GM19467 (cell line): ENCODE measurements around the gene CDC34.
"Not testable (repeated sequence)": the region's sequence is repeated elsewhere in the genome, so short reads cannot be mapped to it uniquely, and the experiment has no call there.

Experiments
- ATAC-seq: cut with Tn5 transposase; IDR thresholded peaks from one replicate; pipeline ENCODE4 v1.9.1; 2021; ENCODE audit warnings: mild to moderate bottlenecking, moderate library complexity; ENCODE audit not compliant: unreplicated experiment

Gene CDC34

GRCh38 chr19:572743-573518 is 41.4 kb downstream of the CDC34 start:
- ATAC-seq, result peak; percentile 14

- no peak for ATAC-seq
These were observed 41.9 kb downstream of the CDC34 start for GRCh38 chr19:573519-573825.

- no peak for ATAC-seq
These were observed 43.3 kb downstream of the CDC34 start for GRCh38 chr19:574658-575526.

- no peak for ATAC-seq
These were observed 44.3 kb downstream of the CDC34 start for GRCh38 chr19:575527-576506.

DNA sequence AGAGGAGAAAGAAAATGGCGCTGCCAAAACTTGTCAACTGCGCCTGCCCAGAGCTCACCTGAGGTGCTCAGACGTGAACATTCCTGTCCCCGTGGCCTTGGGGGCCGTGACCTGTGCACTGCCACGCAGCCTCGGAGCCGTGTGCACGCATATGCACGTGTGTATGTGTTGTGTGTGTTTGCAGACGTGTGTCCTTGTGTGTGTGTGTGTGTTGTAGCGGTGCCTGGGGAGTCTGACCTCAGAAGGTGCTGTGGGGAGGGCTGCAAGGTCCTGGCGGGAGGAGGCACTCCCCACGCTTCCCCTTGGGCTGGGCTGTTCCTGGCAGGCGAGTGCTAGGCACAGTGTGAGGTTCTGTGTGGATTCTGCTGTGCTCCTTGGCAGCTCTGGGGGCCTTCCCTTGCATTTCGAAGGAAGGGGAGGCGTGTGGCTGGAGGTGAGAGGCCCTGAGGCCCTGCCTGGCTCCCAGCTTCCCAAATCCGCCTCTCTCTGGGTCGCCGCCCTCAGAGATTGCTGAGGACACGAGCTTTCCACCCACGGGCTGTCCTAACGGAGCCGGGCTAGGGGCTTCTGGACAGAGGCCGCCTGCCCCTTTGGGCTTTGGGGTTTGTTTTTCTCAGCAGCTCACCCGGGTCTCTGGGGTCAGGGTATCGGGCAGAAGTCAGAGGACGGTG is 45.3 kb downstream of the CDC34 start:
- no peak for ATAC-seq

GRCh38 chr19:577439-578392 is 46.2 kb downstream of the CDC34 start:
- no peak for ATAC-seq

GRCh38 chr19:579111-579841 is 47.7 kb downstream of the CDC34 start:
- no peak for ATAC-seq

- ATAC-seq, result no peak
These were observed 48.2 kb downstream of the CDC34 start for GRCh38 chr19:579842-580155.

DNA sequence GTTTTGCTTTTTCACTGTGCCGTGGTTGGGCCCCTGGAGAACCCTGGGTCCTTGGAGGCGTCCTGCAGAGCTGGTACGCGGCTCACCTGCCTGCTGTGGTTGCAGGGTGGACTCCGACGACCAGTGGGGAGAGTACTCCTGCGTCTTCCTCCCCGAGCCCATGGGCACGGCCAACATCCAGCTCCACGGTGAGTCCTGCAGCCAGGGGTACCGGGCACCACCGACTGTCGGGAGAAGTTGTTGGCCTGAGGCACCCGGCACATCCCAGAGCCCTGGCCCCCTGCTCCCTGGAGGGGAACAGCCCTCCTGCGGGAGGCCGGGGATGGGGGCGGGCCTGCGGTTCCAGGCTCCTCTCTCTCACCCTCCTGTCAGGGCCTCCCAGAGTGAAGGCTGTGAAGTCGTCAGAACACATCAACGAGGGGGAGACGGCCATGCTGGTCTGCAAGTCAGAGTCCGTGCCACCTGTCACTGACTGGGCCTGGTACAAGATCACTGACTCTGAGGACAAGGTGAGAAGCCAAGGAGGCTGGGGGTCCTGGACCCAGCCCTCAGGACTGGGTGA is 48.8 kb downstream of the CDC34 start:
- ATAC-seq, result no peak

GRCh38 chr19:581399-582111 is 50.0 kb downstream of the CDC34 start:
- no peak for ATAC-seq

DNA sequence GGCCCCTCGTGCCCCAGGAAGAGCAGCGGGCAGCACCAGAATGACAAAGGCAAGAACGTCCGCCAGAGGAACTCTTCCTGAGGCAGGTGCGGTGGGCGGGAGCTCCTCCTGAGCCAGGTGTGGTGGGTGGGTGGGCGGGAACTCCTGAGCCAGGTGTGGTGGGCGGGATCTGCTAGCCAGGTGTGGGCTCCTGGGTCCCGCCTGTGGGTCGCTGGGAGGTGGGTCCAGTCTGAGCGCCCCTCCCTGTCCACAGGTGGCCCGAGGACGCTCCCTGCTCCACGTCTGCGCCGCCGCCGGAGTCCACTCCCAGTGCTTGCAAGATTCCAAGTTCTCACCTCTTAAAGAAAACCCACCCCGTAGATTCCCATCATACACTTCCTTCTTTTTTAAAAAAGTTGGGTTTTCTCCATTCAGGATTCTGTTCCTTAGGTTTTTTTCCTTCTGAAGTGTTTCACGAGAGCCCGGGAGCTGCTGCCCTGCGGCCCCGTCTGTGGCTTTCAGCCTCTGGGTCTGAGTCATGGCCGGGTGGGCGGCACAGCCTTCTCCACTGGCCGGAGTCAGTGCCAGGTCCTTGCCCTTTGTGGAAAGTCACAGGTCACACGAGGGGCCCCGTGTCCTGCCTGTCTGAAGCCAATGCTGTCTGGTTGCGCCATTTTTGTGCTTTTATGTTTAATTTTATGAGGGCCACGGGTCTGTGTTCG is 51.1 kb downstream of the CDC34 start:
- ATAC-seq, result no peak

- ATAC-seq, result no peak
These were observed 51.8 kb downstream of the CDC34 start for GRCh38 chr19:583198-583967.

DNA sequence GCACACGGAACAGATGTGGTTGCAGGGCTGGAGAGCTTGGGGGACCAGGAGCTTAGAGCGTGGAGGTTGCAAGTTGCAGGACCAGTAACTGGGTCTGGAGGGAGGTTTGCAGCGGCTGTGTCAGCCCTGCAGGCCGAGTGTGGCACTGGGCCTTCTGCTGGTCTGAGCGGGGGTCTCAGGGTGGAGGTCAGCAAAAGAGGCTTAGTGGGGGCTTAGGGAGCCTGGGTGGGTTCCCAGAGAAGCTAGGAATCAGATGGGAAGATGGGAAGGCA is 52.3 kb downstream of the CDC34 start:
- ATAC-seq, result no peak

DNA sequence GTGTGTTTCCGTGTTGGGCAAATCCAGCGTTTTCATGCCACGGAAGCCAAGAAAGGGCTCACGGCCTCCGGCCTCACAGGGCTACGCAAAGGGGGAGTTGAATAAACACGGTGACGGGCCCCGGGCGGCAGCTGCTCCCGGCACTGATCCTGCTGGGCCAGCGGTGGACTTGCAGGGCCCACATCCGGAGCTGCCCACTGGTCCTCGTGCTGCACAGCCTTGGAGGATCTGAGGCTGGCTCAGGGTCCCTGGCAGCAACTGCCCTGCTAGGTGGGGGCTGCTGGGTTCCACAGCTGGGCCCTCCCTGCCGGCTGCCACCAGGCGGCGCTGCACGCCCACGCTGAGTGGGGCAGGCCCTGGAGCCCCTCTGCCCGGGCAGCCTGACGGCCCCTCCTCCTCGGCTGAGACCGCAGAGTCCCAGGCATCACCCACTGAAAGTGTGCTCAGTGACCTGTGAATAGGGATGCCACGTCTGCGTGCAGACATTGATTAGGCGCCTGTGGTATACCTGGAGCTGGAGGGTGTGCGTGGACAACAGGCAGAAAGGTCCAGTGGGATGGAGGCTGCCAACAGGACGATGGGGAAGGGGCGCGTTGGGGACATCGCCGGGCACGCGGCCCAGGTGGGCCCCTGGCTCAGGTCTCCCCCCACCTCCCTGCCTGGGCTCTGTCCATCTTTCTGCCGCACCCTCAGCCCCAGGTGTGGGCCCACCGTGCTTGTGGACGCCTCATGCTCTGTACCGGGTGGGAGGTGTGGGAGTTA is 52.9 kb downstream of the CDC34 start:
- ATAC-seq, result no peak

DNA sequence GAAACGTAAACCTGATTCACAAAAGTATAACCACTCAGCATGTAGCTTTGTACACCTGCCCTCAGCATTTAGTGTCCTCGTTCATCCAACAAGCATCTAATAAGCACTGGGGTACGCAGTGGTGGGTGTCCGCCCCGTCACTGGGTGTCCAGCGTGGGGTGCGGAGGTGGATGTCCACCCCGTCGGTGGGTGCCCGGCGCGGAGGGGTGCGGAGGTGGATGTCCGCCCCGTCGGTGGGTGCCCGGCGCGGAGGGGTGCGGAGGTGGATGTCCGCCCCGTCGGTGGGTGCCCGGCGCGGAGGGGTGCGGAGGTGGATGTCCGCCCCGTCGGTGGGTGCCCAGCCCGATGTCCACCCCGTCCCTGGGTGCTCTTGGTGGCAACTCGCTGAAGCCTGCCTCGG is 53.6 kb downstream of the CDC34 start:
- not testable (repeated sequence) for ATAC-seq

DNA sequence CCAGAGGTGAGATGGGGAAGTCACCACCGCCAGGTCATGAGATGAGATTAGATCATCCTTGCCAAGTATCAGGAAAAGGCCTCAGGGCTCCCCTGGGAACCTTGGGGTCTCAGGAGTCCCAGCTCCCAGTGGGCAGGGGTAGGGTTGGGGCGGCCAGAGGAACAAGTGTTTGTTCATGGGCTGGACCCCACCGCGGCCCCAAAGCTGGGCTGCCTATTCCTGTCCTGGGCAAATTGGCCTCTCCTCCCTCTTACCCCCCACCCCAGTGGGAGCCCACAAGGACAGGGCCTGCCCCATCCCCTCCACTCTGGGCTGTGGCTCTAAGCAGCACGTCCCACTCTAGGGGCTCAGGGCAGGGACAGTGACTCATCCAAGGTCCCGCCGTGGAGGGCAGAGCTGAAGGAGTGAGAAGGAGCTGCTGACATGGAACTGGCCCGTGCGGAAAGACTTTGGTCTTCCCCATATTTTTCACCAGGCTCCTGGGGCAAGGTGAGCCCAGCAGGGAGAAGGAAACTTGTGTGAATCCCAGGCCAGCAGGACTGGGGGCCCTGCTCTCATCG is 54.1 kb downstream of the CDC34 start:
- ATAC-seq, result no peak
